ENCODE results near the gene LONRF2.

The LONRF2 gene

DNA sequence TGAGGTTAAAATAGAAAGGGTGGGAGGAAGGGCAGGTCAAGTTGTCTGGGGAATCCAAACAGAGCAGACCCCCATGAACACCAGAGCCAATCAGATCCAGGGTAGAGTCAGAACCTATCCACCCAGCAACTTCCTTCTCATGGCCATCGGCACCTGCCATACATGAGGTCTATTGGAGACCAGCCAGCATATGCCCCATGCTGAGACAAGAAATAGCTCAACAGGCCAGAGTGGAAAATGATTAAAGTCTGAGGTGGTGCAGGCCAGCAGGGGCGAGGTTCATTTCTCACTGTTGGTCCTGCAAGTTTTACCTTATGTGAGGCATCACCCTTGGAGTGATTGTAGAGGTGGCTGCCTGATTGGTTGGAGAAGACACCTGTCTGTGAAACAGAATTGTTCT lies 89.2 kb downstream of the LONRF2 start:
- Histone ChIP-seq H3K4me3 (ENCODE audit: low read length) (no peak overlapping the region), H3K4me1 (ENCODE audit: insufficient read depth, low read length) (peaks cover 5% of the 10 kb centered on the region; the same call in 1 of the 2 replicates), H3K27ac (ENCODE audit: low read depth, low read length) (no peak overlapping the region), H3K9me3 (ENCODE audit: insufficient read depth, low read depth, low read length) (no peaks in the 10 kb centered on the region), H3K36me3 (ENCODE audit: insufficient read depth, low read length) (no peaks in the 10 kb centered on the region), H3K27me3 (ENCODE audit: insufficient read depth, low read length) (no peaks in the 10 kb centered on the region), H3K9ac (ENCODE audit: low read depth, low read length) (no peak overlapping the region)
- 96% methylated on average over 2 of the region's 2 CpGs for WGBS

DNA sequence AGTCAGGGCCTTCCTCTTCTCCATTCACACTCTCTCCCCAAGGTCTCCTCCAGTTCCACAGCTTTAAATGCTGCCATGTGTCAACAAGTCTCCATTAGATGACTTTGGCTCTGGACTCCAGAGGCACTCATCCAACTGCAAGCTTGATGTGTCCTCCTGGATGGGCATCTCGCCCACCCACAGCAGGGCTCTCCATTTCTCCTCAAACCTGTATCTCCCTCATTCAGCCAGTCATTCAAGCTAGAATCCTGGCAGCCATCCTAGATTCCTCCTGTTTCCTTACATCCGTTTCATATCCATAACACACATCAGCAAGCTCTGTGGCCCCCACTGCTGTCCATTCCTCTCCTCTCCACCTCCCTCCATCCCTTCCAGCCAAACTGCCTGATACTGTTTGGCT lies 91.5 kb downstream of the LONRF2 start:
- H3K27me3 ChIP-seq (ENCODE audit: insufficient read depth, low read length), result no peaks in the 10 kb centered on the region
- H3K9me3 ChIP-seq (ENCODE audit: insufficient read depth, low read depth, low read length), result no peaks in the 10 kb centered on the region
- 95% methylated on average over 2 of the region's 2 CpGs for WGBS
- no peaks in the 10 kb centered on the region for H3K36me3 ChIP-seq (ENCODE audit: insufficient read depth, low read length)
- H3K9ac ChIP-seq (ENCODE audit: low read depth, low read length), result no peak overlapping the region
- H3K27ac ChIP-seq (ENCODE audit: low read depth, low read length), result no peak overlapping the region
- peaks cover 5% of the 10 kb centered on the region; the same call in 1 of the 2 replicates for H3K4me1 ChIP-seq (ENCODE audit: insufficient read depth, low read length)
- no peak overlapping the region for H3K4me3 ChIP-seq (ENCODE audit: low read length)

DNA sequence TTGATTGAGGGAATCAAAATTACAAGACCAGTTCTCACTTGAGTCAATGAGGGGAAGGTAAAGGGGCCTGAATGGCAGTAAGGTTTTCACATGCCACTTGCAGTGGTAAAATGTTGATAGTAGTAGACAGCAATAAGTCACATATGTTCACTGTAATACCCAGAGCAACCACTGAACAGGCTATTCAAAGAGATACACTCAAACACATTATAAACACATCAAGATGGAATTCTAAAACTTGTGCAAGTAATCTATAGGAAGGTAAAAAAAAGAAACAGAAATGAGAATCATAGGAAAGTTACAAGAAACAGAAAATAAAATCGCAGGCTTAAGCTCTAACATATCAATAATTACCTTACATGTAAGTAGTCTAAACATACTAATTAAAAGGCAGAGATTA lies 93.3 kb downstream of the LONRF2 start:
- Histone ChIP-seq H3K36me3 (ENCODE audit: insufficient read depth, low read length) (no peaks in the 10 kb centered on the region), H3K4me3 (ENCODE audit: low read length) (no peak overlapping the region), H3K27ac (ENCODE audit: low read depth, low read length) (no peak overlapping the region), H3K9me3 (ENCODE audit: insufficient read depth, low read depth, low read length) (no peaks in the 10 kb centered on the region), H3K4me1 (ENCODE audit: insufficient read depth, low read length) (no peaks in the 10 kb centered on the region), H3K9ac (ENCODE audit: low read depth, low read length) (no peak overlapping the region), H3K27me3 (ENCODE audit: insufficient read depth, low read length) (no peaks in the 10 kb centered on the region)
- no CpG with 5 or more reads among the region's 1 CpG for WGBS

DNA sequence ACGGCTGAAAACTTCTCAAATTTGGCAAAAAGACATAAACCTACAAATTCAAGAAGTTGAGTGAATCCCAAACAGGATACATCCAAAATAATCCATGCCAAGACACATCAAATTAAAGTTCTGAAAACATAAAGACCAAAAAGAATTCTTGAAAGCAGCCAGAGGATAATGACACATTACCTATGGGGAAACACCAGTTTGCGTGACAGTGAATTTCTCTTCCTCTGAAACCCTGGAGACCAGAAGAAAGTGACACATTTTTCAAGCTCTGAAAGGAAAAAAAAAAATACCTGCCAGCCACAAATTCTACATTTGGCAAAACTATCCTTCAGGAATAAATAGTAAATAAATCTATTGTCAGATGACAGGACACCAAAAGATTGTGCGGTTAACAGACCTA lies 93.9 kb downstream of the LONRF2 start:
- Histone ChIP-seq H3K27ac (ENCODE audit: low read depth, low read length) (no peak overlapping the region), H3K27me3 (ENCODE audit: insufficient read depth, low read length) (no peaks in the 10 kb centered on the region), H3K4me1 (ENCODE audit: insufficient read depth, low read length) (no peaks in the 10 kb centered on the region), H3K4me3 (ENCODE audit: low read length) (no peak overlapping the region), H3K9ac (ENCODE audit: low read depth, low read length) (no peak overlapping the region), H3K9me3 (ENCODE audit: insufficient read depth, low read depth, low read length) (no peaks in the 10 kb centered on the region), H3K36me3 (ENCODE audit: insufficient read depth, low read length) (no peaks in the 10 kb centered on the region)
- 94% methylated on average over 3 of the region's 3 CpGs for WGBS

DNA sequence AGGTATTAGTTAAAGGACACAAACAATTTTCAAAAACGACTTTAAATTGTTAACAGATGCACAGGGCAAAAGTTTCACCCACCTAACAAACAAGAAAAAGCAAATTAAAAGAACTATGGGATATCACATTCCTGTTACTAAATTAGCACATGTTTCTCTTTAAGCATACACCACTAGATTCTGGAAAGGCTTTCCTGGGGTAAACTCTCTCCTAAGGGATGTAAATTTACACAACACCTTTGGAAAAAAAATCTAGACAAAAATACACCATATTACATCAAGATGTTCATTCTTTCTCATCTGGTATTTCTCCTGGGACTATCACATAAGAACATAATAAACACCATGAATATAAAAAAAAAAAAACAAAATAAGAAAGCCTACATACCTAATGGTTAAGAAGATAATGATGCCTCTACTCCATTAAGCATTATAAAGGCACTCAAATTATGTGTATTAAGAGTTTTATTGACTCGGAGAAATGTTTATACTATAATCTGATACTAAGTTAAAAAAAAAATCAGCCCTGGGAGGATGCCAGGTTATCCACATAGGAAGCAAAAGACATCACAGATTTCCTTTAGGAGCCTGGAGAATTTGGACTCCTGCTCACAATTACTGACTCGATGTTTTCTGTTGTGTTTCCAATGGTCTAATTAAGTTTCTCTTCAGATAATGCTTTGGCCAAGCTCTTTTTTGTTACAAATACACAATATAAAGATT lies 97.2 kb downstream of the LONRF2 start:
- Histone ChIP-seq H3K9ac (ENCODE audit: low read depth, low read length) (no peak overlapping the region), H3K4me1 (ENCODE audit: insufficient read depth, low read length) (no peaks in the 10 kb centered on the region), H3K9me3 (ENCODE audit: insufficient read depth, low read depth, low read length) (no peaks in the 10 kb centered on the region), H3K27ac (ENCODE audit: low read depth, low read length) (no peak overlapping the region), H3K27me3 (ENCODE audit: insufficient read depth, low read length) (no peaks in the 10 kb centered on the region), H3K4me3 (ENCODE audit: low read length) (no peak overlapping the region), H3K36me3 (ENCODE audit: insufficient read depth, low read length) (no peaks in the 10 kb centered on the region)
- WGBS, result 87% methylated on average over 2 of the region's 3 CpGs

DNA sequence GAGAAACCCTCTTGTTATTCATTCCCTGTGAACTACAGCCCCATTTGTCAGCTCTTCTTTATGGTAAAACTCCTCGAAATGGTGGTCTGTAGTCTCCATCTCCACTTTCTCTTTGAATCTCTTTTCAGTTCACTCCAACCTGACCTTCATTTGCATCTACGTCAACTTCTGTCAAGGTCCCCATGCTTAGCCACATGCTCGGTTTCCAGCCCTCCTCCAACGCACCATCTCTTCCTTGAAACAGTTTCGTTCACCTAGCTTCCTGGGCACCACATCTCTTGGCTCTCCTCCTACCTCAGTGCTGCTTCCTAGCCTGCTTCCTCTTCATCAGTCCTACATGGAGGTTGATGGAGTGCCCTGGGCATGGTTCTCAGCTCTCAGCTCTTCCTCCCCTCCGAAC lies 98.8 kb downstream of the LONRF2 start:
- H3K27me3 ChIP-seq (ENCODE audit: insufficient read depth, low read length), result no peaks in the 10 kb centered on the region
- no peak overlapping the region for H3K27ac ChIP-seq (ENCODE audit: low read depth, low read length)
- no peaks in the 10 kb centered on the region for H3K36me3 ChIP-seq (ENCODE audit: insufficient read depth, low read length)
- no peaks in the 10 kb centered on the region for H3K4me1 ChIP-seq (ENCODE audit: insufficient read depth, low read length)
- 93% methylated on average over 6 of the region's 6 CpGs for WGBS
- H3K9ac ChIP-seq (ENCODE audit: low read depth, low read length), result no peak overlapping the region
- no peaks in the 10 kb centered on the region for H3K9me3 ChIP-seq (ENCODE audit: insufficient read depth, low read depth, low read length)
- H3K4me3 ChIP-seq (ENCODE audit: low read length), result no peak overlapping the region
